ENCODE measurements around the gene ELAC2.

DNA sequence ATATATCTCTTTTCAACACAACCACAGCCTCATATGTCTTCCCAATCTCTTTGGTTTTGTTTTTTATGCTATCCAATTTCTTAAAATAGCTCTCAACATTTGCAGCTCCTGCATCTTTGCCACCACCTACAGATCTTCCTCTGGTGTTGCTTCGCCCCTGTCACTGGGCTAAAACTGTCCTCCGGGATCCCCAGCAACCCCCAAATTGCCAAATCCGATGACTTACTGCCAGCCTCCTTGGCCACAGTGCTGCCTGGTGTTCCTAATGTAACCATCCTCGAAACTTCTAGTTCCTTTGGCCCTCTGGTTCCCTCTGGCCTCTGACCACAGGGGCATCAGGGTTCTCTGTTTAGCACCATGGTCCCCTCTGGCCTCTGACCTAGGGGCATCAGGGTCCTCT lies 70.8 kb downstream of the ELAC2 start:
- TF ChIP-seq, protein P1, sequence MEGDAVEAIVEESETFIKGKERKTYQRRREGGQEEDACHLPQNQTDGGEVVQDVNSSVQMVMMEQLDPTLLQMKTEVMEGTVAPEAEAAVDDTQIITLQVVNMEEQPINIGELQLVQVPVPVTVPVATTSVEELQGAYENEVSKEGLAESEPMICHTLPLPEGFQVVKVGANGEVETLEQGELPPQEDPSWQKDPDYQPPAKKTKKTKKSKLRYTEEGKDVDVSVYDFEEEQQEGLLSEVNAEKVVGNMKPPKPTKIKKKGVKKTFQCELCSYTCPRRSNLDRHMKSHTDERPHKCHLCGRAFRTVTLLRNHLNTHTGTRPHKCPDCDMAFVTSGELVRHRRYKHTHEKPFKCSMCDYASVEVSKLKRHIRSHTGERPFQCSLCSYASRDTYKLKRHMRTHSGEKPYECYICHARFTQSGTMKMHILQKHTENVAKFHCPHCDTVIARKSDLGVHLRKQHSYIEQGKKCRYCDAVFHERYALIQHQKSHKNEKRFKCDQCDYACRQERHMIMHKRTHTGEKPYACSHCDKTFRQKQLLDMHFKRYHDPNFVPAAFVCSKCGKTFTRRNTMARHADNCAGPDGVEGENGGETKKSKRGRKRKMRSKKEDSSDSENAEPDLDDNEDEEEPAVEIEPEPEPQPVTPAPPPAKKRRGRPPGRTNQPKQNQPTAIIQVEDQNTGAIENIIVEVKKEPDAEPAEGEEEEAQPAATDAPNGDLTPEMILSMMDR (conservative IDR thresholded peaks at IDR 0.05; ENCODE audit: low read length) = no peak
- TF ChIP-seq EZH2phosphoT487 (IDR thresholded peaks at IDR 0.05; ENCODE audit: borderline replicate concordance) = no peak

All from Loucy (cell line).